ENCODE measurements around the gene TPBGL. TPM values are rescaled to one million over a fixed set of nuclear protein-coding genes. Genes with fewer than 3 reads are reported as not detected.

Gene TPBGL
- total RNA-seq, 1 donor from 2014 or later: 0.47 TPM

DNA sequence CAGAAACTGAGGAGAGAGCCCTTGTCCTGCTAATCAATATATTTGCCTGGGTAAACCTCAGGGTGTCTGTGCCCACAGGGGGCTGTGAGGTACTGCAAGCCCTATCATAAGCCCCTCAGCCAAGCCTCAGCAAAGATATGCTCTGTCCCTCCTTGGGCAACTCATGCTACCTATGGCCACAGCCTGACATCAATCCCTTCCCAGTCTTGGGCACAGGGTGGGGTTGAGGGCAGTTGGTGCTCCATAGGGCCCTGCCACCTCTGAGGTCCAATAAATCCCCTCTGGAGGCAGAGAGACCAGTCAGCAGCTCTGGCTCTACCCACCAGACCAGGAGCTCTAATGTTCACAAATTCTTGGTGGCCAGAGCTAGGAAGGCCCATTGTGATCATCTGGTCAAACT lies 23.8 kb downstream of the TPBGL start:
- intact Hi-C loops (cut with DNase I): no loop called here
- ATAC-seq (no peak), DNase-seq (peak; percentile 21)
- Histone ChIP-seq H3K27me3 (ENCODE audit: low read depth) (no peaks in the 10 kb centered on the region), H3K27ac (peak overlapping the region; percentile 8), H3K9me3 (no peaks in the 10 kb centered on the region), H3K4me3 (no peak overlapping the region), H3K4me1 (peaks cover 35% of the 10 kb centered on the region), H3K36me3 (peaks cover 39% of the 10 kb centered on the region)
- TF ChIP-seq, protein P1, sequence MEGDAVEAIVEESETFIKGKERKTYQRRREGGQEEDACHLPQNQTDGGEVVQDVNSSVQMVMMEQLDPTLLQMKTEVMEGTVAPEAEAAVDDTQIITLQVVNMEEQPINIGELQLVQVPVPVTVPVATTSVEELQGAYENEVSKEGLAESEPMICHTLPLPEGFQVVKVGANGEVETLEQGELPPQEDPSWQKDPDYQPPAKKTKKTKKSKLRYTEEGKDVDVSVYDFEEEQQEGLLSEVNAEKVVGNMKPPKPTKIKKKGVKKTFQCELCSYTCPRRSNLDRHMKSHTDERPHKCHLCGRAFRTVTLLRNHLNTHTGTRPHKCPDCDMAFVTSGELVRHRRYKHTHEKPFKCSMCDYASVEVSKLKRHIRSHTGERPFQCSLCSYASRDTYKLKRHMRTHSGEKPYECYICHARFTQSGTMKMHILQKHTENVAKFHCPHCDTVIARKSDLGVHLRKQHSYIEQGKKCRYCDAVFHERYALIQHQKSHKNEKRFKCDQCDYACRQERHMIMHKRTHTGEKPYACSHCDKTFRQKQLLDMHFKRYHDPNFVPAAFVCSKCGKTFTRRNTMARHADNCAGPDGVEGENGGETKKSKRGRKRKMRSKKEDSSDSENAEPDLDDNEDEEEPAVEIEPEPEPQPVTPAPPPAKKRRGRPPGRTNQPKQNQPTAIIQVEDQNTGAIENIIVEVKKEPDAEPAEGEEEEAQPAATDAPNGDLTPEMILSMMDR (IDR thresholded peaks at IDR 0.05): no peak

DNA sequence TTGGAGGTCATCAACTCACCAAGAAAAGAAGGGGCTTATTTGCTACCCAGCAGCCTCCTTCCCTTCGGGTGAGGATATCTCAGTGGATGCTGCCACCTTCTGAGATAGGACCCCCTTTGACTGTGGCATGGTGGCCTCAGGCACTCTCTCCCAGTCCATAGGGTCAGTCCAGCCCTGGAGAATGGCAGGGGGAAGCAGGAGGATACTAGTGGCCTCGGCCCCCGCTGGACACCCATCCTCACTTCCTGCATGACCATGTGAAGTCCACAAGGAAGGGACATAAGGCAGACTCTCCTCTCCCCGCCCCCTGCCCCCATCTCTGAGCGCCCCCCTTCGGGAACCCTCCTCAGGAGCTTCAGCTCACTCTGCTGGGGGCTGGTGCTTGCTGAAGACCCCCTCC lies 24.4 kb downstream of the TPBGL start:
- Histone ChIP-seq H3K27me3 (ENCODE audit: low read depth) (no peaks in the 10 kb centered on the region), H3K4me1 (peaks cover 35% of the 10 kb centered on the region), H3K36me3 (peaks cover 46% of the 10 kb centered on the region), H3K4me3 (no peak overlapping the region), H3K9me3 (no peaks in the 10 kb centered on the region), H3K27ac (no peak overlapping the region)
- ATAC-seq (no peak), DNase-seq (peak; percentile 38)
- intact Hi-C loops (cut with DNase I): no loop called here
- TF ChIP-seq, protein P1 (IDR thresholded peaks at IDR 0.05): no peak

DNA sequence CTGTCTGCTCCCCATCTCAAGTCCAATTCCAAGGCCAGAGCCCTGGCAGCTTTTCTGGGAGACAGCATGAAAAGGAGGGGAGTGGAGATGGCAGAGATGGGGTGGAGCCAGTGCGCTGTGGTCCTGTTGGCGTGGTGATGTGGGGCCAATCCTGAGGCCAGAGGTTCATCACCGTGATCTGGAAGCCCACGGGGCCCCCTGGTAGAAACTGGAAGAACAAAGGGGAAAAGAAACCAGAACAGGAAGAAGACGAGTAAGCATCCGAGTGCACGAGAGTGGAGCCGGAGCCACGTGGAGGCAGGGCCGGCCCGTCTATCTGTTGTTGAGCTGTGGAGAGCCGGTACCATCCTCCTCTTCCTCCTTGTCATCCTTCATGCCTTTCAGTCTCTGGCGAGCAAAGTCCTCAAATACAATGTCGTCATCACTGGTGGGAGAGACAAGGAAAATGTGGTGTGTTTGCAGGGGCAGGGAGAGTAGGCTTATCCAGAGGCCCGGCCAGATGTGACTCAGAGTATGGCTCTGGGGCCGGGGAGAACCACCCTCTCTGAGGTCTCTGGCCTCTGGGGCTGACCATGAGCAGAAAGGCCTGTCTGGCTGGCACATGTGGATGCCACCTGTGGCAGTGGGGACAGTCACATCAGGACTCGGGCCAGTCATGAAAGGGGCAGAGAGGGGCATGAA lies 25.4 kb downstream of the TPBGL start:
- Histone ChIP-seq H3K4me3 (no peak overlapping the region), H3K27me3 (ENCODE audit: low read depth) (no peaks in the 10 kb centered on the region), H3K4me1 (peaks cover 31% of the 10 kb centered on the region), H3K36me3 (peaks cover 56% of the 10 kb centered on the region), H3K27ac (no peak overlapping the region), H3K9me3 (no peaks in the 10 kb centered on the region)
- TF ChIP-seq, protein P1 (IDR thresholded peaks at IDR 0.05): no peak
- no peak for ATAC-seq
- peak; percentile 49 for DNase-seq
- intact Hi-C loops (cut with DNase I): no loop called here

DNA sequence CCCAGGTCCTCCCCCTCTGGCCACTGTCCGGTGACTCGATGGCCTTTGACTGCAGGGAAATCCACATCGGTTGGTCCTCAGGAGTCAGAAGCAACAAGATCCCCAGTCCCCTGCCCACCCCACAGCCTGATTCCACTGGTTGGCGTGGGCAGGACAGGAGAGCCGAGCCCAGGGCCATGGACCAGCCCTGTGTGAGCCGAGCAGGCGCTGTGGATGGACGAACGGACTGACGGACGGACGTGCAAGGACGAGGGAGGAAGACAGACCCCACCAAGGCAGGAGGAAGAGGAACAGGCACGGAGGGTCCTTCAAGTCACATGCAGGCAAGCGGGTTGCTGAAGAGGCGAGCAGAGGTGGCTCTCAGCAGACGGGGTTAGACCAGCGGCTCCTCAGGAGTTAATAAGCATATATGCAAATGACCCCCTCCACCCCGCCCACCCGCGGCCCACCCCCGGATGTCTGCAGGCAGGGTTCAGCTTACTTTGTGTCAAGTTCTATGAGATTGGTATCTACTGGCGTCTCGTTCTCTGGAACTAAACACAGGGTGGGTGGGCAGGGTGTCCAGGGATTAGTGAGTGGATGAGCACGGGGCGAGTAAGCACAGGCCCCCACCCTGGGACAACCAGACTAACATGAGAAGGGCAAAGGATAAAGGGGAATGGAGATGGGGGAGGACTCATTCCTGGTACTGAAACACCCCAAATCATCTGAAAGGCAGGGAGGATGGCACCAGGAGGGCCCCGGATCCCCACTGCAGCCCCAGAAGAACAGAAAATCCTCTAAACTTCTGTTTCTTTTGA lies 26.8 kb downstream of the TPBGL start:
- TF ChIP-seq, protein P1 (IDR thresholded peaks at IDR 0.05): no peak
- H3K36me3 ChIP-seq: peaks cover 70% of the 10 kb centered on the region
- intact Hi-C loops (cut with DNase I): no loop called here
- peaks cover 17% of the 10 kb centered on the region for H3K4me1 ChIP-seq
- ATAC-seq (no peak), DNase-seq (no peak)
- H3K27ac ChIP-seq: no peak overlapping the region
- no peak overlapping the region for H3K4me3 ChIP-seq
- no peaks in the 10 kb centered on the region for H3K9me3 ChIP-seq
- H3K27me3 ChIP-seq (ENCODE audit: low read depth): no peaks in the 10 kb centered on the region

DNA sequence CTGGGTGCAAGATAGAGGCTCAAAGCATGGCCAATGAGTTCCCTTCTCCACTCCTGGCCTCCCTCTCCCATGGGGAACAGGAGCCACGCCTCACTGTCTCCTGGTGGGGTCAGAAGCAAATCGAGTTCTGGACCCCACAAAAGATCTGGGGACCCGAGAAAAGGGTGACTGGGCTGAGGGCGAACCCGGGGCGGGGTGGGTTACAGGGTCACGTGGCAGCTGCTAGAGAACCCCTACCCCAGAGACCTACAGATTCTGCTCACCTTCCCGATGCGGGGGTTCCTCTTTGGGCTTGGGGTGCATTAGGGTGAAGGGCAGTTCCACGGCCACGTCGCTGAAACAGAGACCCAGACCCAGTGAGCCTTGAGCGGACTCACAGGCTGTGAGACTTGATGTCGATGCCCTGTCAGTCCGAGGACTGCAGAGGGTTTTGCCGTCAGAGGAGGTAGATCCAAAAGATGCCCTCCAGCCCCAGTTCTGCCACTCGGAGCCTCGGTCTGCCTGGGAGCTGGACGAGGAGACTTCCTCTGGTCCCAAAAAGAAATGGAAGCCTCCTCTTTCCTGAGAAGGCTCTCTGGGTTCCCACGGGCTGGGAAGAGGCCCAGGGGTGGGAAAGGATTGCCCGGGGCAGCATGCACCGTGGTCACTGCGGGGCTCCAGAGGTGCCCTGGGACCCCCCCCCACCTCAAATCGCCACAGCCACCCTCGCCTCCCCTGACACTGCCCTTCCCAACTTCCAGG lies 28.2 kb downstream of the TPBGL start:
- Histone ChIP-seq H3K9me3 (no peaks in the 10 kb centered on the region), H3K27ac (no peak overlapping the region), H3K4me3 (no peak overlapping the region), H3K4me1 (peaks cover 5% of the 10 kb centered on the region), H3K36me3 (peaks cover 84% of the 10 kb centered on the region), H3K27me3 (ENCODE audit: low read depth) (no peaks in the 10 kb centered on the region)
- no peak for ATAC-seq
- no peak for DNase-seq
- intact Hi-C loops (cut with DNase I): no loop called here
- TF ChIP-seq, protein P1 (IDR thresholded peaks at IDR 0.05): no peak

Measured in lower lobe of right lung (tissue), 2 donors.